Pons (tissue), 1 donor: ENCODE data around the gene SLC38A8.

Experiments
- DNase-seq: peaks from one replicate; pipeline ENCODE4 v3.0.0-alpha.2; 2016; ENCODE audit warnings: low spot score

SLC38A8 gene

DNA sequence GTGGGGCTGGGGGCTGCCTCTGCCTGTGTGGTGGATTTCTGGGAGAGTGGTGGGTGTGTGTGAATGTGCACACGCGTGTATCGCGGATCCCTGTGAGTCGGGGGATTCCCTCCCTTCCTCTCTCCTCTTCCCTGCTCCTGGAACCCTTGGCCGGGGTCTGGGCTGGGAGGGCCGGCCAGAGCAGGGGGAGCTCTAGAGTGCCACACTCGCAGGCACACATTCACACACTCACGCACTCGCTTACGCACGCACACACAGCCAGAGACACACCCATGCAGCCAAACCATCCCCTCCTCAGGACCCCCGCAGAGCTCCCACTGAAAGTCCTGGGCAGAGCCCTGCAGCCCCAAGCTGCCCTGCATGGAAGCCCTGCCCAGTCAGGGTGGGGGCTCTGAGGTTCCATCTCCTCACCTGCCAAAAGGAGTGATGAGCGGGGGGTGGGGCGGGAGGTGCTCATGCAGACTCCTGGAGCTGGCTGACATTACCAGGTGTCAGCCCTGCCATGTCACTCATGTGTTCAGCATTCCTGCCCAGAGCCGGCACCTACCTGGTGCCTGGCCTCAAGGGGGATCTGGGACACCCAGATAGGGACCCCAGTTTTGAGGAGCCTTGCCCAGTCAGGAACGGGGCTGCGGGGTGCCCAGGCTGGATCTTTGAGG lies 72.7 kb downstream of the SLC38A8 start:
- no peak for DNase-seq

DNA sequence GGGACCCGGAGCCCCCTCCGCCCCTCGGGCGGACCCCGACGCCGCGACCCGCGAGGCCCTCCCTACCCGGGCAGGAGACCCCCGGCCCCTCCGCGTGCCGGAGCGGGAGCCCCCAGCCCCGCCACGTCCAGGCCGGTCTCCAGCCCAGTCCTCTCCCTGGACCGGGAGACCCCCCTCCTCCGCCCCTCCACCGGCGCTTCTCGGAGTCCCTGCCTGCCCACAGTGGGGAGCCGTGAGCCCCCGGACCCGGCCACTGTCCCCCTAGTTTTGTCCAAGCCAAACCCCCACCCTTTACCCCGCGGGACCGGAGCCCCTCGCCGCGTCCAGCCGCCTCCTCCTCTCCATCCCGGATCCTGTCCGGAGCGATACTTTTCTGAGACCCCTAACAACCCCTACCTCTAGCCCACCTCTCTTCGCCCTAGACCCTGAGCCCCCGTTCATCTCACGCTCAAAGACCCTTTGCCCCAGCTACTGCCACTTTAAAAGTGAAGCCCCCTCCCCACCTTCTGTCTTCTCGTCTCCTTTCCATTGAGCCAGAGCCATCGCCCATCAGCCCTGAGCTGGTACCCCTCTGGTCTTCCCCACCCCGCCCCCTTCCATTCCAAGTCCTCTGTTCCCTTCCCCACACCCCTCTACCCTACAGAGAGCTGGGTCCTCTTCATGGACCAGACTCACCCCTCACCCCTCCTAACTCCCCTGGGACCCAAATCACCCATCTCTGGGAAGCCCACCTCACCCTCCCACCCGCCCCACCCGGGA lies 73.5 kb downstream of the SLC38A8 start:
- DNase-seq = no peak

DNA sequence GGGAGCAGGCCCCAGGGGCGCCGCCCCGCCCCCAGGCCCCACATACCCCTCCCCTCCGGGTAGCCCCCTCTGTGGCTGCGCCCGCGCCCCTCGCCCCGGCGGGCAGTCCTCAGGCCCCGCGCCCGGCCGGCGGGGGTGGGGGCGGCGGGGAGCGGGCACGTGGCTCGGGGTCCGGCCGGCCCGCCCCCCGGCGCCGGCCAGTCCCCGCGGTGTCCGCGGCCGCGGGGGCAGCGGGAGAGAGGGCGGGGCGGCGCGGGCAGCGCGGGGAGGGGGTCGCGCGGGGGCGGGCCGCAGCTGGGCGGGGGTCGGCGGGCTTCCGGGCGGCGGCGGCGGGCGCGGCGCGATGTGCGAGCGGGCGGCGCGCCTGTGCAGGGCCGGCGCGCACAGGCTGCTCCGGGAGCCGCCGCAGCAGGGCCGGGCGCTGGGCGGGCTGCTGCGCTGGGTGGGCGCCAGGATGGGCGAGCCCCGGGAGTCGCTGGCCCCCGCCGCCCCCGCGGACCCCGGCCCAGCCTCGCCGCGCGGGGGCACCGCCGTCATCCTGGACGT lies 74.2 kb downstream of the SLC38A8 start:
- DNase-seq = no peak

DNA sequence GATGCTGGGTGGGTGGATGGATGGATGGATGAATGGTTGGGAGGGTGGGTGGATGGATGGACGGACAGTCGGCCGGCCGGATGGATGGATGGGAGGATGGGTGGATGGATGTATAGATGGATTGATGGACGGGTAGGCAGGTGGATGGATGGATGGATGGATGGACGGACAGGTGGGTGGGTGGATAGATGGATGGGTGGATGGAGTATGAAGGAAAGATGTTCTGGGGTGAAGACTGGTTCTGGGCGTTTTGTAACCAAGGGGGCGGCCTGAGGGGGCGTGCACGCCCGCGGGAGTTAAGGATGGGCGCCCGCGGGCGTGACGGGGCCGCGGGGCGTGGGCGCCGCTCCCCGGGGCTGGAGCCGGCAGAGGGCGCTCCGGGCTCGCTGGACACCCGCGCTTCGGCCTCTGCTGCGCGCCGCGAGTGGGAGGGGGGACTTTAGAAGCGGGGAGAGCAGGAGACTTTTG lies 74.7 kb downstream of the SLC38A8 start, which contains the start of gene NECAB2:
Gene NECAB2, plus strand, starts transcription at position 407 of the 468 bp plus-strand sequence. CDS start 405 bp downstream, outside the sequence.
- DNase-seq = peak; percentile 9

DNA sequence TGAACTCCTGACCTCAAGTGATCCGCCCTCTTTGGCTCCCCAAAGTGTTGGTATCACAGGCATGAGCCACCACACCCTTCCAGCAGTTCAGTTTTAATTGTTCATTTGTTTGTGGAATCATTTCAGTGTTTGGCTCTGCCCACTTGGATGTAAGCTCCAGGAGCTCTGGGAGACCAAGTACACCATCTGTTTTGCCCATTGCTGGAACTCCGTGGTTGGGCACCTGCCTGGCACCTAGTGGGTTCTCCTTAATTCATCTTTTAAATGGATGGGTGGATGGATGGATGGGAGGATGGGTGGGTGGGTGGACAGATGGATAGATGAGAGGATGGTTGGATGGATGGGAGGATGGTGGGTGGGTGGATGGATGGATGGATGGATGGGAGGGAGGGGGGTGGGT lies 75.5 kb downstream of the SLC38A8 start:
- no peak for DNase-seq

DNA sequence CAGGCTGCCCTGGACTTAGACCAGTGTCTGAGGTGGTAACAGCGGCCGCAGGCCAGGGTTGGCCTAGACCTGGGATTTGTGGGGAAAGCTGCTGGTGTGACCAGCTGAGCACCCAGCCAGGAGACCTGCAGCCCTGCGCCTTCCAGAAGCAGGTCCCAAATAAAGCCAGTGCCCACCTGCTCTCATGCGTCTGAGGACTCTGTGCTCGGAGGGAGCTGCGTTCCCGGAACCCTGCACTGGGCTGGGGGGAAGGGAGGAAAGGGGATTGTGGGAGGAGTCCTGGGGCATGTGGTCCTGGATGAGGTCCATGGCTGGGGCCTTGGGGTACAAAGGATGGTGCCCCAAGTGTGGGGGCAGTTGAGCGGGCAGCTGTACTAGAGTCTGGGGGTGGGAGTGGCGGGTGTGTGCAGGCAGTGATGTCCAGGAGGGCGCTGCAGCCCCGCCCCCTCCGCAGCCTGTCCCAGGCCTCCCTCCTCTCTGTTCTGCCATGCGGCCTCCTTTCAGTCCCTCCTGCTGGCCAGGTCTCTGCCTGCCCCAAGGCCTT lies 76.4 kb downstream of the SLC38A8 start:
- DNase-seq = no peak

DNA sequence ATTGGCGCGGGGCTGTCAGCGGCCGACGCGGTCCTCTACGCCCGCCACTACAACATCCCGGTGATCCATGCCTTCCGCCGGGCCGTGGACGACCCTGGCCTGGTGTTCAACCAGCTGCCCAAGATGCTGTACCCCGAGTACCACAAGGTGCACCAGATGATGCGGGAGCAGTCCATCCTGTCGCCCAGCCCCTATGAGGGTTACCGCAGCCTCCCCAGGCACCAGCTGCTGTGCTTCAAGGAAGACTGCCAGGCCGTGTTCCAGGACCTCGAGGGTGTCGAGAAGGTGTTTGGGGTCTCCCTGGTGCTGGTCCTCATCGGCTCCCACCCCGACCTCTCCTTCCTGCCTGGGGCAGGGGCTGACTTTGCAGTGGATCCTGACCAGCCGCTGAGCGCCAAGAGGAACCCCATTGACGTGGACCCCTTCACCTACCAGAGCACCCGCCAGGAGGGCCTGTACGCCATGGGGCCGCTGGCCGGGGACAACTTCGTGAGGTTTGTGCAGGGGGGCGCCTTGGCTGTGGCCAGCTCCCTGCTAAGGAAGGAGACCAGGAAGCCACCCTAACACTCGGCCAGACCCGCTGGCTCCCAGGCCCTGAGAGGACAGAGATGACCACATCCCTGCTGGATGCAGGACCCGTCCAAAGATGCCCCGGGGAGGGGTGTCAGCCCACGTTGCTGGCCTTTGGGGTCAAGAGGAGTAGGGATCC lies 77.0 kb downstream of the SLC38A8 start:
- no peak for DNase-seq

DNA sequence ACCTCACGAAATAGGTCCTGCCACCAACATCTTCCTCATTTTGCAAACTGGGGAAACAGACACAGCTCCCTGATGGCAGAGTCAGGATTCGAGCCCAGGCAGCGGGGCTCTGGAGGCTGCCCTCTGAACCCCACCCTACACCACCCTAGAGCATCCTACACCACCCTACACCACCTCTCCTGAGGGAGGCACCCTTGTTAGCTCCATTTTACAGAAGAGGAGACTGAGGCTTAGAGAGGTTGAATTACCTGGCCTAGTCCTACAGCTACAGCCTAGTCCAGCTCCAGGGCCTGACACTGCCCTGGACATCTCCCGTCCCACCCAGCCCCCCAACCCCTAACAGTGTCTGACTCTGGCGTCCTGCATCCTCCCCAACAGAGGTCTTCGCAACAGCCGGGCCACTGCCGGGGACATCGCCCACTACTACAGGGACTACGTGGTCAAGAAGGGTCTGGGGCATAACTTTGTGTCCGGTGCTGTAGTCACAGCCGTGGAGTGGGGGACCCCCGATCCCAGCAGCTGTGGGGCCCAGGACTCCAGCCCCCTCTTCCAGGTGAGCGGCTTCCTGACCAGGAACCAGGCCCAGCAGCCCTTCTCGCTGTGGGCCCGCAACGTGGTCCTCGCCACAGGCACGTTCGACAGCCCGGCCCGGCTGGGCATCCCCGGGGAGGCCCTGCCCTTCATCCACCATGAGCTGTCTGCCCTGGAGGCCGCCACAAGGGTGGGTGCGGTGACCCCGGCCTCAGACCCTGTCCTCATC lies 77.7 kb downstream of the SLC38A8 start:
- no peak for DNase-seq

DNA sequence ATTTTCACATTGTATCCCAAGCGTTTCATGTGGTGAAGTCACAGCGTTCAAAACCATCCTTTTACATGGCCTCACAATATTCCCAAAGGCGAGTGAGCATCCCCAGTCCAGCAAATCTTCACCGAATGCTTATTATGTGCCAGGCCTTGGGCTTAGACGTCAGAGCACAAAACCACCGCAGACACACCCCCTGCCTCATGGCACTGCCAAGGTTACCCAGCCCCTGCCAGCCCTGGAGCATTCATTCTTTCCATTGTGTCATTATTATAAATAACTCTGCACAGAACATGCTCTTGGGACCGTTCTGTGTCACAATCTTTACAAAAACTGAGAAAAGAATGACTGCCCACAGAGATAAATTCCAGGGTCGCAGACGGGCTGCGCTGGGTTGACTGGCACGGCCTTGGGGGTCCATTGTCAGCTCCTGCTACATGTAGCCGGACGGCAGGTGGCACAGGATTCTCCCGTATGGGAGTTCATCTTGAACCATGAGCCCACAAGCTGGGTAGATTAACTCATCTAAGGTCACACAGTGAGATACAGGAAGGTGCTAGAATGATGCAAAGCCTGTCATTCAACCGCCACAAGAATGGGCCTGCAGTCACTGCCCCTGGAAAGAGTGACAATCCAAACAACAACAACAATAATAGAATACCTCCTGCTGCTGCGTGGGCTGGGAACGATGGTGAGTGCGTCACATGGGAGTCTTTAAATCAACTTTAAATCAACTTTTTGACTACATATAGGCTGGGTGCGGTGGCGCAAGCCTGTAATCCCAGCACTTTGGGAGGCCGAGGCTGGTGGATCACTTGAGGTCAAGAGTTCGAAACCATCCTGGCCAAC lies 79.1 kb downstream of the SLC38A8 start:
- DNase-seq = no peak

DNA sequence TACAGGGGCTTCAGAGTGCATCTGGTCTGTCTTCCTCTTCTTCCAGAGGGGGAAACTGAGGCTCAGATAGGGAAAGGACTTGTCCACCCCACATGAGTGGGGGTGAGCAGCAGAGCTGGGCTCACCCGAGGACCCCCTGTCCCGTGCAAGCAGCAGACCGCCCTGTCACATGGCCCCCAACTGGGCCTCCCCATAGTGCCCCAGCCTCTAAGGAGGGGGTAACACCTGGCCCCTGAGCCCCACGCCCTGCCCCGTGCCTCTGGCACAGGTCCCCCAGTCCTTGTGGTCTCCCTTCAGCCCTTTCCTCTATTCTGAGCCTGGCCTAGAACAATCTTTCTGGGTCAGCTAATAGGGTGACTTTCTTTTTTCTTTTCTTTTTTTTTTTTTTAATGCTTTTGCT lies 81.0 kb downstream of the SLC38A8 start:
- no peak for DNase-seq

DNA sequence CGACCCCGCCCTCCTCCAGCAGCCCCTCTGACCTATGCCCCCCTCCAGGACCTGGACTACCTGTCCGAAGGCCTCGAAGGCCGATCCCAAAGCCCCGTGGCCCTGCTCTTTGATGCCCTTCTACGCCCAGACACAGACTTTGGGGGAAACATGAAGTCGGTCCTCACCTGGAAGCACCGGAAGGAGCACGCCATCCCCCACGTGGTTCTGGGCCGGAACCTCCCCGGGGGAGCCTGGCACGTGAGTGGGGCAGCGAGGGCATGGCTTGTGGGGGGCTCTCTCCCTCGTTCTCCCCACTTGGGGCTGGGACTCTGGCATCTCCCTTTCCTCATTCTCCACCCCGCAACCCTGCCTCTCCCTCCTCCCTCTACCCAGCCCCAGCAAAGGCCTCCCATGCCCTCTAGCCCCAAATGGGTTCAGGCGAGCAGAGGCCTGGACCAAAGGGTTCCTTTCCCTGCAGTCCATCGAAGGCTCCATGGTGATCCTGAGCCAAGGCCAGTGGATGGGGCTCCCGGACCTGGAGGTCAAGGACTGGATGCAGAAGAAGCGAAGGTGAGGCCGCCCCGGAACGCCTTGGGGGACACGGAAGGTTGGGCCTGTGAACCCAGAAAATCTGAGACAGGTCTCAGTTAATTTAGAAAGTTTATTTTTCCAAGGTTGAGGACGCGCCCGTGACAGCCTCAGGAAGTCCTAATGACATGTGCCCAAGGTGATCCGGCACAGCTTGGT lies 81.9 kb downstream of the SLC38A8 start:
- DNase-seq = no peak
